Measurements from ENCODE around the gene SUGP1. TPM values are rescaled to one million over a fixed set of nuclear protein-coding genes. Genes with fewer than 3 reads are reported as not detected.

Gene SUGP1
- total RNA-seq, 1 experiment from 2014 or later = 51.2 TPM

DNA sequence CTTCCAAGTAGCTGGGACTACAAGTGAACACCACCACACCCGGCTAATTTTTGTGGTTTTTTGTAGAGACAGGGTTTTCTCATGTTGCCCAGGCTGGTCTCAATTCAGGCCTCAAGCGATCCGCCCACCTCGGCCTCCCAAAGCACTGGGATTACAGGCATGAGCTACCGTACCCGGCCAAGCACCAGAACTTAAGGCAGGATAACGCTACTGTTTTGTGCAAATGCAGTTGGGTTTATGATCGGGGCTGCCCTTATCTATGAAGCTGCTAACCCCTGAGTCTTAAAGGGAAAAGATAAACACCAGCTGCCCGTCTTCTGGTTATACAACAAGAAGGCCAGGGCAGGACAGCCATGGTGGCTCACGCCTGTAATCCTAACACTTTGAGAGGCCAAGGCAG is 34.6 kb downstream of the SUGP1 start:
- ChIA-PET POLR2A (no interaction called here), CTCF (interaction anchor here (0.9 kb wide), 1 partner anchor 12 kb away, joined by 3 read pairs; no protein-coding TSS in a partner anchor)
- no peaks in the 10 kb centered on the region for H3K9me3 Mint-ChIP-seq (ENCODE audit: unreplicated experiment)
- no peaks in the 10 kb centered on the region for H3K27me3 ChIP-seq (replicated peaks; ENCODE audit: control insufficient read depth, insufficient read depth, low read length)
- H3K36me3 Mint-ChIP-seq (ENCODE audit: insufficient read depth, unreplicated experiment) = peaks cover 44% of the 10 kb centered on the region
- H3K4me1 ChIP-seq = no peaks in the 10 kb centered on the region
- H3K9me3 ChIP-seq = no peaks in the 10 kb centered on the region
- no peaks in the 10 kb centered on the region for H3K4me1 Mint-ChIP-seq (ENCODE audit: low read depth, unreplicated experiment)
- no peak overlapping the region for H3K4me3 Mint-ChIP-seq (ENCODE audit: unreplicated experiment)
- no peaks in the 10 kb centered on the region for H3K27me3 Mint-ChIP-seq (ENCODE audit: insufficient read depth, unreplicated experiment)
- H3K27ac Mint-ChIP-seq (ENCODE audit: unreplicated experiment) = no peak overlapping the region
- intact Hi-C loops (cut with micrococcal nuclease; ENCODE audit: unreplicated experiment) = no loop called here
- TF ChIP-seq, protein P1, sequence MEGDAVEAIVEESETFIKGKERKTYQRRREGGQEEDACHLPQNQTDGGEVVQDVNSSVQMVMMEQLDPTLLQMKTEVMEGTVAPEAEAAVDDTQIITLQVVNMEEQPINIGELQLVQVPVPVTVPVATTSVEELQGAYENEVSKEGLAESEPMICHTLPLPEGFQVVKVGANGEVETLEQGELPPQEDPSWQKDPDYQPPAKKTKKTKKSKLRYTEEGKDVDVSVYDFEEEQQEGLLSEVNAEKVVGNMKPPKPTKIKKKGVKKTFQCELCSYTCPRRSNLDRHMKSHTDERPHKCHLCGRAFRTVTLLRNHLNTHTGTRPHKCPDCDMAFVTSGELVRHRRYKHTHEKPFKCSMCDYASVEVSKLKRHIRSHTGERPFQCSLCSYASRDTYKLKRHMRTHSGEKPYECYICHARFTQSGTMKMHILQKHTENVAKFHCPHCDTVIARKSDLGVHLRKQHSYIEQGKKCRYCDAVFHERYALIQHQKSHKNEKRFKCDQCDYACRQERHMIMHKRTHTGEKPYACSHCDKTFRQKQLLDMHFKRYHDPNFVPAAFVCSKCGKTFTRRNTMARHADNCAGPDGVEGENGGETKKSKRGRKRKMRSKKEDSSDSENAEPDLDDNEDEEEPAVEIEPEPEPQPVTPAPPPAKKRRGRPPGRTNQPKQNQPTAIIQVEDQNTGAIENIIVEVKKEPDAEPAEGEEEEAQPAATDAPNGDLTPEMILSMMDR (IDR thresholded peaks at IDR 0.05; ENCODE audit: insufficient read depth in 1 of 2, low read depth in 1 of 2, low read length in 1 of 2, severe bottlenecking in 1 of 2, unreplicated experiment in 1 of 2) = no peak
- H3K36me3 ChIP-seq (ENCODE audit: control insufficient read depth, insufficient read depth, low read length) = no peaks in the 10 kb centered on the region; the same call in 1 of the 2 replicates
- DNase-seq = no peak
- H3K4me3 ChIP-seq (ENCODE audit: low read depth, low read length) = no peak overlapping the region
- no TSS peak for BruUV-seq (replicated peaks)

DNA sequence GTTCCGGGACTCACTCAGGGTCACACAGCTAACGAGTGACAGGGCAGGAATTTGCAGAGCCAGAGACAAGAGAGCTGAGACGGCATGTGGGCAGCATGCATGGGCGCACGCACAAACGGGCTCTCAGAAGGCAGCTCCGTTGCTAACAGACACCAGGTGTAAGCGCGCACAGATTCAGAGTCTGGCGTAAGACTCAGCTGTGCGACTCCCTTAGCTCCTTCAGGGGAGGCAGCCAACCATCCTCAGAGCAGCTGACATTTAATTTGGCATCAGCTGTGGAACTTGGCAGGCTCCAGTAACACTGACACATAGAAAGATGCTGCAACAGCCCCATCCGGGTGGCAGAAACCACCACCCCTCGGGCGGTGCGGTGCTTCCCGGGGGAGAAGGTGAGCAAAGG is 39.7 kb downstream of the SUGP1 start:
- Histone ChIP-seq H3K36me3 (ENCODE audit: control insufficient read depth, insufficient read depth, low read length) (no peaks in the 10 kb centered on the region; the same call in 1 of the 2 replicates), H3K9me3 (no peaks in the 10 kb centered on the region), H3K4me1 (no peaks in the 10 kb centered on the region), H3K4me3 (ENCODE audit: low read depth, low read length) (no peak overlapping the region), H3K27me3 (replicated peaks; ENCODE audit: control insufficient read depth, insufficient read depth, low read length) (no peaks in the 10 kb centered on the region)
- no peaks in the 10 kb centered on the region for H3K27me3 Mint-ChIP-seq (ENCODE audit: insufficient read depth, unreplicated experiment)
- TF ChIP-seq, protein P1 (IDR thresholded peaks at IDR 0.05; ENCODE audit: insufficient read depth in 1 of 2, low read depth in 1 of 2, low read length in 1 of 2, severe bottlenecking in 1 of 2, unreplicated experiment in 1 of 2) = no peak
- intact Hi-C loops (cut with micrococcal nuclease; ENCODE audit: unreplicated experiment) = no loop called here
- BruUV-seq (replicated peaks) = no TSS peak
- ChIA-PET POLR2A (no interaction called here), CTCF (no interaction called here)
- peaks cover 29% of the 10 kb centered on the region for H3K36me3 Mint-ChIP-seq (ENCODE audit: insufficient read depth, unreplicated experiment)
- H3K4me1 Mint-ChIP-seq (ENCODE audit: low read depth, unreplicated experiment) = no peaks in the 10 kb centered on the region
- DNase-seq = no peak
- no peaks in the 10 kb centered on the region for H3K9me3 Mint-ChIP-seq (ENCODE audit: unreplicated experiment)
- H3K27ac Mint-ChIP-seq (ENCODE audit: unreplicated experiment) = no peak overlapping the region
- H3K4me3 Mint-ChIP-seq (ENCODE audit: unreplicated experiment) = no peak overlapping the region

DNA sequence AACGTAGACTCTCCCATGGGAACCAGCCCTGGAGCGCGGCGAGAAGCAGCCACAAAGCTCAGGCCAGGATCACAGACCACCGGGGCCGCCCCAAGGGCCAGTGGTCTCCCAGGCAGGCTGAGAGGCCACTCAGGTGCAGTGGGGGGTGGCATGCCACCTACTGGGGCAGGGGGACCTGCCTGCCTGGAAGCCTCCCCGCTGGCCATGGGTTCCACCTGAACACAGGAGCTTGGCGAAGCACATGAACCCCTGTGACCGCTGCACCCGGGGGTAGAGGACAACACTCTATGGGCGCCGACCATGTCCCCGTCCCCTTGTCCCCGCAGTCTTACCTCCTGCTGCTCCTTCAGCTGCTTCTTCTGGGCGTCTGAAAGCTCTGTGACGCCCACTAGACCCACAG is 40.5 kb downstream of the SUGP1 start:
- TF ChIP-seq, protein P1 (IDR thresholded peaks at IDR 0.05; ENCODE audit: insufficient read depth in 1 of 2, low read depth in 1 of 2, low read length in 1 of 2, severe bottlenecking in 1 of 2, unreplicated experiment in 1 of 2) = no peak
- Histone ChIP-seq H3K27me3 (replicated peaks; ENCODE audit: control insufficient read depth, insufficient read depth, low read length) (no peaks in the 10 kb centered on the region), H3K36me3 (ENCODE audit: control insufficient read depth, insufficient read depth, low read length) (no peaks in the 10 kb centered on the region; the same call in 1 of the 2 replicates), H3K4me3 (ENCODE audit: low read depth, low read length) (no peak overlapping the region), H3K4me1 (no peaks in the 10 kb centered on the region), H3K9me3 (no peaks in the 10 kb centered on the region)
- no peak for DNase-seq
- no TSS peak for BruUV-seq (replicated peaks)
- peaks cover 29% of the 10 kb centered on the region for H3K36me3 Mint-ChIP-seq (ENCODE audit: insufficient read depth, unreplicated experiment)
- H3K4me1 Mint-ChIP-seq (ENCODE audit: low read depth, unreplicated experiment) = no peaks in the 10 kb centered on the region
- H3K27me3 Mint-ChIP-seq (ENCODE audit: insufficient read depth, unreplicated experiment) = no peaks in the 10 kb centered on the region
- no peak overlapping the region for H3K4me3 Mint-ChIP-seq (ENCODE audit: unreplicated experiment)
- POLR2A ChIA-PET = no interaction called here
- H3K9me3 Mint-ChIP-seq (ENCODE audit: unreplicated experiment) = no peaks in the 10 kb centered on the region
- intact Hi-C loops (cut with micrococcal nuclease; ENCODE audit: unreplicated experiment) = no loop called here
- CTCF ChIA-PET = no interaction called here
- H3K27ac Mint-ChIP-seq (ENCODE audit: unreplicated experiment) = no peak overlapping the region

Measured in Caco-2 (cell line).